Medulla oblongata (tissue), 1 donor: Measurements from ENCODE around the gene MRPL3.
"Not testable (repeated sequence)": the region's sequence is repeated elsewhere in the genome, so short reads cannot be mapped to it uniquely, and the experiment has no call there.

Source experiments
- DNase-seq: peaks from one replicate; pipeline ENCODE4 v3.0.0-alpha.2; 2015; ENCODE audit errors: extremely low spot score

The MRPL3 gene

DNA sequence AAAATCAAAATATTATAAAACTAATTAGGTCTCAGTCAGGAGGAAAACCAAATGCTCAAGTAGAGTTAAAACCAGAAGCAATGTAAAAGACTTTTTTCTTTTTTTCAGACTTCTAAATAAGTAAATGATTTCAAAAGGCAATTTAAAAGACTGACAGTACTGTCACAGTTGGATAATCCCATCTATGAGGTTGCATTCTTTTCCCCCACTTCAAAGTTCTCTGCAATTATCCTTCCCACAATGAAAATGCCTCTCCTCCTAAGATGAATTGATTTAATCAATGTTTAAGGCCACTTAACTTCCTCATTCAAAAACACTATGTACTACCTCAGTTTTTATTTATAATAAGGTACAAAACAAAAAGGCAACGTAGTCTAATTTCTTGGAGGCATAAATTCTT lies 8.1 kb downstream of the MRPL3 start:
- no peak for DNase-seq

DNA sequence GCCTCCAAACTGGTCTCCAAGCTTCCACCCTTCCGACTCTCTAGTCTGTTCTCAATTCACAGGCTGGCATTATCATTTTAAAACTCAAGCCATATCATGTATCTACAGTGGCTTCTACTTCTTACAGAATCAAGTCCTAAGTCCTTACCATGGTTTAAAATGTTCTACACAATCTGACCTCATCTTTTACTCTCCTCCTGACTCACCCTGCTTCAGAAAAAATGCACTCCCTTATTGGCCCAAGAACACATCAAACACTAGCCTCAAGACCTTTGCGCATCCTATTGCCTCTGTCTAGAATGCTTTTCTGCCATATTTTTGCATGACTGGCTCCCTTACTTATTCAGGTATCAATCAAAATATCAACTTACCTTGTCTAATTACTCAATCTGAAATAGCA lies 11.0 kb downstream of the MRPL3 start:
- DNase-seq: no peak

DNA sequence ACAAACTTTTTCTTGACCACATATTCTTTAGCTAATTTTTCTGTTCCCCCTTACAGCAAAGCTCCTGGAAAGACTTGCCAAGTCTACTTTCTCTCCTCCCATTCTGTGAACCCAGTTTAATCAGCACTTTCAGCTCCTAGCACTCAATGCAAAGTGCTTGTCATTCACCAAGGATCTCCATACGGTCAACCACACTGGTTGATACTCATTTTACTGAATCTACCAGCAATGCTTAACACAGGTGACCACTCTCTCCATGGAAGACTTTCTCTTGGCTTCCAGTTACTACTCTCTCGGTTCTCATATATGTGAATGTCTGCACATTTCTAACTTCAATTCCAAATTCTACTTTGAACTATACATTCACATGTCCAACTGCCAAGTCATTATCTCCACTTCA lies 11.7 kb downstream of the MRPL3 start:
- no peak for DNase-seq

DNA sequence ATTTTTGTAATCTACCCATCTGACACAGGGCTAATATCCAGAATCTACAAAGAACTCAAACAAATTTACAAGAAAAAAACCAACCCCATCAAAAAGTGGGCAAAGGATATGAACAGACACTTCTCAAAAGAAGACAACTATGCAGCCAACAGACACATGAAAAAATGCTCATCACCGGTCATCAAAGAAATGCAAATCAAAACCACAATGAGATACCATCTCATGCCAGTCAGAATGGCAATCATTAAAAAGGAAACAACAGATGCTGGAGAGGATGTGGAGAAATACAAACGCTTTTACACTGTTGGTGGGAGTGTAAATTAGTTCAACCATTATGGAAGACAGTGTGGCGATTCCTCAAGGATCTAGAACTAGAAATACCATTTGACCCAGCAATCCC lies 16.2 kb downstream of the MRPL3 start:
- DNase-seq: not testable (repeated sequence)

DNA sequence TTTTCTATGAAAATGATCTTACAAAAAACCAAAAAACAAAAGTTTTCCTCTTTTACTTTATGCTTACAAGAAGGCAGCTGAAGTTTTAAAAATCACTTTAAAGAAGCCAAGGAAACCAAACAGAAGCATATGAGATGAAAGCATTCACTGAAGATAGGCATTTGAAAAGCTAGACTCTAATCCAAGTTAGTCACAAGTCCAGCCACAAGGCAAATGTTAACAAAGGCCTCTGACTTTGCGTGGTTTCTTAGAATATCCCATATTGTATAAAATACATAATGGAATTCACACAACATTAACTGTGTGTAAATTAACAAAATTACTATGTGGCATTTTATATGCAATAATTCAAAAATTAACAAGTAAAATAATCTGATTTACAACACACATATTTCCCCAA lies 17.7 kb downstream of the MRPL3 start:
- peak; percentile 27 for DNase-seq

DNA sequence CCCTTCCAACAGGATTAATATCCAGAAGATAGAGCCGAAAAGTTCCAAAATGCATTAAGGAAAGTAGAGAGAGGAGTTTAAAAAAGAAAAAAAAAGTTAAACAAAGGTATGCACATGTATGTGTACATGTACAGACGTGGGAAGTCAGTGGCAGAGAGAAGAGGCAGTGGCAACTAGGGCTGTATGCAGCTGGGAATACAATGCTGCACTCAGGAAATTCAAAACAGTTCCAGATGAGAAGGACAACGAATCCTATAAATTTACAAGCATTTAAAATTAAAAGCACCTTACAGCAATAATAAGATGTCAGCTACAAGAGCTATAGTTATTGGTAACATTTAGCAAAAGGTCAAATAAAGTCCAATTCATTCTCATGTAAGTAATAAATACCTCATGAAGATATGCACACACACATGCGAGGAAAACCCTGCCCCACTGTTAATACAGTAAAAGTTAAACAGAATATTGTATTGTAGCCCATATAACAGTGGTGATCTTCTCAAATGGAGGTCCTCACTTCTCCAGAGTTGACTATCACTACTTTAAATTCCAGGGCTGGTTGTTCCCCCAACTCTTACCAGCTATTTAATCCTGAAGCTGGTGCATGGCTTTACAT lies 18.2 kb downstream of the MRPL3 start:
- DNase-seq: no peak

DNA sequence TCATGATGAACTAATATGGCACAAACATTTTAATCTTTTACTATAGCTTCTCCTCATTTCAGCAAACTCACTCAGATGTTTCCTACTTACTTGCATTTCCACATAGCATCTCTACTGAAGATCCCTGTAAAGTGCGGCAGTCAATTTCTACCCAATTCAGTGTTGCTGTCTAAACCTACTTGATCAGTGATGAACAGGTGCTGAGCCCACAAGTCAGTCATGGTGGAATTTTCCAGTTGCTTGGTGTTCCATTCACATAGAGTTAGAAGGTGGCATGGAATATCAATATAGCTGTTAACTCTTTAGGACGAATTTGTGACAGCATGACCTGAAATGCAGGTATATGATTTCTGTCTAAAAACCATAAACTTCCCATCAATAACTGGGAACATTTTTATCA lies 22.7 kb downstream of the MRPL3 start:
- DNase-seq: no peak

DNA sequence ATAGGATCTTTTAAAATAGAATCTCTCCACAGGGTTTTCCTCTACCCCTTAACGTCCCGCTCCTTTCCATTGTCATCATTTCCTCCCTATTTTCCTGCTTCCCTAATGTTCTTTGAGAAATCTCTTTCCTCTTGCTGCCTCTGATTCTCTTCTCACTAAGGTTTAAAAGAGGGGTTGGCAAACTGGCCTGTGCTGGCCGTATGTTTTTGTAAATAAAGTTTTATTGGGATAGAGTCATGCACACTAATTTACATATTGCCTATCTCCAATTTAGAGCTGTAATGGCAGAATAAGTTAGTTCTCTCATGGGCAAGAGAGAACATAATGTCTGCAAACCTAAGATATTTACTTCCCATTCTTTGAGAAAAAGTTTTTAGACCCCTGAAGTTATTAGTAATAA lies 25.0 kb downstream of the MRPL3 start:
- DNase-seq: no peak

DNA sequence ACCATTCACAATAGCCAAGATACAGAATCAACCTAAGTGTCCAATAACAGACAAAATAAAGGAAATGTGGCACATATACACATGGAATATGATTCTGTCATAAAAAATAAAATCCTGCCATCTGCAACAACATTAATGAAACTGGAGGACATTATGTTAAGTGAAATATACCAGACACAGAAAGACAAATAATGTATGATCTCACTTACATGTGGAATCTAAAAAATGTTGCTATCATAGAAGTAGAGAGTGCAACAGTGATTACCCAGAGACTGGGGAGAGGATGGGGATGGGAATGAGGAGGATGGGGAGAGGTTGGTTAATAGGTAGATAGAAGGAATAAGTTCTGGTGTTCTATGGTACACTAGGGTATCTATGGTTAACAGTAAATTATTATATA lies 28.7 kb downstream of the MRPL3 start:
- no peak for DNase-seq

DNA sequence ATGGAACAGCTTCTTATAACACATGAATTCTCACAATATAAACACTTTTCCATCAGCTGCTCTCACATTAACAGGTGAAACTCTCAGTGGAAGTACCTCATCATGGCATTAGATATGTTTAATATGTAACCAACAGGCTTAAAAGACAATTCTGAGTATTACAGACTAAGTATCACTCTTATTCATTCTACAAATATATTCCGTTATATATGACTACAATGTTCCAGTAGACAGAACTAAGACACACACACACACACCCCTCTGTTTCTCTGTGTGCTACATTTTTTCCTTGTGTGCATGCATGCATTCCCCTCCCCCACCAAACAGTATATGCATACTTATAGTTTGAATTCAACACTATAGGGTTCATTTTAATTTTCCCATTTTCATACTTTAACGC lies 32.4 kb downstream of the MRPL3 start:
- no peak for DNase-seq

DNA sequence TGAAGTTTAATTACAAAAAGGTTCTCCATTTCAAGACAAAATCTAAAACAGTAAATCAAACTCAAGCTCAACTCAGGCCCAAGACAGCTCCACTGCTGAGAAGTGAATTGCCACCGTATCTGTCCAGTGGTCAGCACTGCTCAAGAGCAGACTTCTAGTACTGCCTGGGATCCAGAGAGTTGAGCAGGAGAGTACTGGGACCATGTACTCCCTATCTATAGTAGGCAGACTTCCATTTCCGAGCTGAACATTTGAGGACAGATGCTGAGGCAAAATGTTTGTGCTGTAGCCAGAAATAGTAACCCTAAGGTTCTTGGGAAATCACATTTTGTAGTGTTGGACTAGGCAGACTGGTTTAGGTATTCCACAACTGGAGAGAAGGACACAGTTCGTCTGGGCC lies 44.1 kb downstream of the MRPL3 start:
- no peak for DNase-seq

DNA sequence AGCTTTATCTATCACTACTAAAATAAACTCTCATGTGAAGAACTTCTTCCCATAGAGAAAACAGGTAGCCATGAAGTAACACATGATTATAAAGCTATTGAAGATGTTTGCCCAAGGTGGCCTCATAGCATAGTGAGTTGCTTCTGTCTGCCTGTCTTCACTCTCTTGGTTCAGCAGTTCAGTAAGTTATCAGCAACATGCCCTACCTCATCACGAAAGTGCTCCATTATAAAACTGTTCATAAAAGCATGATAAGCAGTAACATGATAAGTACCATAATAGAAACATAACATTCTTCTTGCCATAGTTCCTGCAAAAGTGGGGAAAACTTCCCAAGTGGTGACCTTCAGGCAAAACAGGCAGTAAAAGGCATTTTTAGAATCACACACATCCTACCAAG lies 45.6 kb downstream of the MRPL3 start:
- no peak for DNase-seq

DNA sequence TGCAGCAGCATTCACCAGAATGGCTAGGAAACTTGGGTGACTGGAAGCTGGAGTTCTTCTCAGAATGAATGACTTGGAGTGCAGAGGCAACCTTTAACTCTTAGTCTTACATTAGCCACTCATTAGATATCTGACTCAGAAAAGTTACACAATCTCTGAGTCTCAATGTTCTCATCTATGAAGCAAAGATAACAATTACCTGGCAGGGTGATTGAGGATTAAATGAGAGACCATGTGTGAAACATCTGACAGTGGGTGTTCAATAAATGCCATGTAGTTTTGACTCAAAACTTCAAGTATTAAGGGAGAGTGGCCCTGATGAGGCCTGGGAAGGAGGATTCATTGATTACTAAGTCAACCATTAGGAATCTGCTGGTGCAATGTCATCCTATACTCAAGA lies 48.3 kb downstream of the MRPL3 start:
- no peak for DNase-seq

DNA sequence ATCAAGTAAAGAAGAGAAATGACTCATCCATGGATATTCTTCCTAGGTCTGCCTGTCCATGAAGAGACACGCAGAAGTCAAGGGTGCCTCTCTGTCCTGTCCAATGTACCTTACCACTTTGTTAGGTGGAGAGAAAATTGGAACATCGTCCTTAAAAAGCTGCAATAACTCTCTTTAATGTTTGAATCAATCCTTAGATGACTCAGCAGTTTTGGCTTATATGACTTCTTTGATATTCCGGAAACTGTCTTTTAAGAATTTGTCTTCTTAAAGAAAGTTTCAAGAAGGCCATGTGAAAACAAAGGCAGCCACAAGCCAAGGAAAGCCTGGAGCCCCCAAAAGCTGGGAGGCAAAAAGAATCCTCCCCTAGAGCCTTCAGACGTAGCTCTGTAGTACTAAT lies 49.2 kb downstream of the MRPL3 start:
- DNase-seq: no peak

DNA sequence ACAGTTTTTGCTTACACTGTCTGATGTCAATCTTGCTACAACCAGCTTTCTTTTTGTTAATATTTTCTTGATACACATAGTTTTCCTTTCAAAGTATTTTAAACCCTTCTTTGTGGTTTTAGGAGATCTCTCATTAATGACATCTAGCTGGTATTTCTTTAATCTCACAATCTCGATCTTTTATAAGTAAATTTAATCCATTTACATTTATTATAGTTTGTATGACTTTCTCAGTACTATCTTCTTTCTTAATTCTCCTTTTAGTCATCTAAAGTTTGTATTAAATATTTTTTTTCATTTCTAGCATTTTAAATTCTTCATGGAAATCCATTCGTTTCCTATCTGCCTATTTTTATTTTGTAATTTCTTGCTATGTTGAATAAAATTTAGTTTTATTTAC lies 55.4 kb downstream of the MRPL3 start:
- no peak for DNase-seq

DNA sequence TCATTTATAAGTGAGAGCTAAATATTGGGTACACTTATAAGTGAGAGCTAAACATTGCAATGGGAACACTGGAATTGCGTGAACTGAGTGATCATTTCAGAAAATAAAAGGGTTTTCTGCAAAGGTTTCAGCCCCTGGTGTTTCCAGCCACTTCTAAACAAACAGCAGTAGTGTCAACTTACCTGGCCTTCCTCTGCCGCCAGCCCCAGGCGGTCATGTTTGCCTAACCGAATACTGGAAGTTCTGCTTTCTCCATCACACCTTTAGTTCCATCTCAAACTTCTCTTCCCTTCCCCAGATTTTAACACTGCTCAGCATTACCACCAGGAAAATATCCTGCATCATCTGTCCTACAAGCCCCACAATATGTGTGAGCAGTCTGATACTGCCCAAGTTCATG lies 58.6 kb downstream of the MRPL3 start:
- no peak for DNase-seq

DNA sequence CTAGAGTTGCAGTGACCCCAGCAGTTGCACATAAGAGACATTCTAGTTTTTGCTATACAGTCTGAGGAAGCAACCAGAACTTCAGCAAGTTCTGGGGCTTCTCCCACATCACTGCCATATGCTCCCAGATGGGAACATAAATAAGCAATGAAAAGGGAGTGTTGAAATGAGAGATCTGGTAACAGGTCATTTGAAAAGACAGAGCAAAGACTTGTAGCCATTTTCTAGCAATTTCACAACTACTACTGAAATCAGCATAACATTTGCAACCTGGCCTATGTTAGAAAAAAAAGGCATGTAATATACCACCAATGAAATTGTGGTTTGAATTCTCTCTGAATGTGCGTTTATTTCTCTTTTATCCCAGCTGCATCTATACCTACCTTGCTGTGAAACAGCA lies 63.7 kb downstream of the MRPL3 start:
- no peak for DNase-seq

DNA sequence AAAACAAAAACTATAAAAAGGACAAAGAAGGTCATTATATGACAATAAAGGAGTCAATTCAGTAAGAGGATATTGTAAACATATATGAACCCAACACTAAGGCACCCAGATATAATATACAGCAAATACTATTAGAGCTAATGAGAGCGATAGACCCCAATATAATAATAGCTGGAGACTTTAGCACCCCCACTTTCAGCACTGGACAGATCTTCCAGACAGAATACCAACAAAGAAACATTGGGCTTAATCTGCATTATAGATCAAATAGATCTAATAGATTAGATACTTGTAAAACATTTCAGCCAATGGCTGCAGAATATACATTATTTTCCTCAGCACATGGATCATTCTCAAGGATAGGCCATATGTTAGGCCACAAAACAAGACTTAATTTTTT lies 67.8 kb downstream of the MRPL3 start:
- no peak for DNase-seq

DNA sequence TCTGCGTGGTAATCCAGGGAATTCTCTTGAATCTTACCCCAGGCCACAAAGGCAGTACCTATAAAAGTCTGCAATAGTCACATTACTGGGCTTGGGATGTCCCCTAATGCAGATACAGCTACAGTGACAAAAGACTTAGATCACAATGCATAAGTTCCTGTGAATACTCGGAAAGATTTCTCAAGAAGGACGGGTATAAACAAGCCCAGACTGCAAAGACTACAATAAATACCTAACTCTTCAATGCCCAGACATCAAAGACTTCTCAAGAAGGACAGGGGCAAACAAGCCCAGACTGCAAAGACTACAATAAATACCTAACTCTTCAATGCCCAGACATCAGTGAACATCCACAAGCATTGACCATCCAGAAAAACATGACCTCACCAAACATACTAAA lies 70.3 kb downstream of the MRPL3 start:
- DNase-seq: no peak

DNA sequence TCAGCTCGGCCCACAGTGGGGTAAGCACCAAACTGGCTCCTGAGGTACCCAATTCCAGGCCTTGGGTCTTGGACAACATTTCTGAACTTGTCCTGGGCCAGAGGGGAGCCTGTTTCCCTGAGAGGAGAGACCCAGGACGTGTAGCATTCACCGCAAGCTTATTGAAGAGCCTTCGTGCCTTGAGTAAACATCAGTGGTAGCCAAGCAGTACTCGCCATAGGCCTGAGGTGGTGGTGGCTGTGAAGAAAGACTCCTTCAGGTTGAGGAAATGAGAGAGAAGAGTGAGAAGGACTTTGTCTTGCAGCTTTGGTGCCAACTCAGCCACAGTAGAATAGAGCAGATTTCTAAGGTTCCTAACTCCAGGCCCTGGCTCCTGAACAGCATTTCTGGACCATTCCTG lies 71.0 kb downstream of the MRPL3 start:
- DNase-seq: no peak

DNA sequence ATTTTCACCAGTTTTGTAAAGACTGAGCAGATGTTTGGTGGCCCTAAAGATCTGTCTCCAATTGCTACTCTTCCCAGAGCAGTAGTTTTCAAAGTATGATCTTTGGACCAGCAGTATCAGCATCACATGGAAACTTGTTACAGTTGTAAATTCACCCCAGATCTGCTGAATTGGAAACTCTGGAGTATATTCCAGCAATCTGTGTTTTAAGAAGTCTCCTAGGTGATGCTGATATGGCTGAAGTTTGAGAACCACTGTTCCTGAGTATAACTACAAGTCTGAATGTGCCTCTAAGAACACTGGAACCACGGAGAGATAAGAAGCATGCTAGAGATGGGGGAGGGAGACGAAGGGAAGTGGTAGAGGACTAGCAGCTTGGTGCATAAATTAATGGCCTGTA lies 75.5 kb downstream of the MRPL3 start:
- no peak for DNase-seq

DNA sequence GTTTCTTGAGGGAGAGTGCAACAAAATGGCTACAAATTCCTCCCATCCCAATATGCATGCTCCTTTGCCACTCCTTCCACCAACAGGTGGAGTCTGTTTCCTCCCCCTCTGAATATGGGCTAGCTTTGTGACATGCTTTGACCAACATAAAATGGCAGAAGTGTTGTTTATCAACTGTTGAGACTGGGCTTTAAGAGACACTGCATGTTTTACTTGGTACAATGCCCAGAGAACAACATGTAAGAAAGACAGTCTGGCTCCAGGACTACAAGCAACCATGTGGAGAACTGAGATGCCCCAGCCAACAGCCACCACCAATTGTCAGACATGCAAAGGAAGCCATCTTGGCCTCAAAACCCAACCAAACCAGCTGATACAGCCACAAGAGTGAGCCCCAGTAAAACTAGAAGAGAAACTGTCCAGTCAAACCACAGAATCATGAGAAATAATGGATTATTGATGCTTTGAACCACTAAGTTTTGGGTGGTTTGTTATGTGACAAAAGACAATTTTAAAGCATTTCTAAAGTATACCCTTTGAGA lies 80.7 kb downstream of the MRPL3 start:
- DNase-seq: no peak

DNA sequence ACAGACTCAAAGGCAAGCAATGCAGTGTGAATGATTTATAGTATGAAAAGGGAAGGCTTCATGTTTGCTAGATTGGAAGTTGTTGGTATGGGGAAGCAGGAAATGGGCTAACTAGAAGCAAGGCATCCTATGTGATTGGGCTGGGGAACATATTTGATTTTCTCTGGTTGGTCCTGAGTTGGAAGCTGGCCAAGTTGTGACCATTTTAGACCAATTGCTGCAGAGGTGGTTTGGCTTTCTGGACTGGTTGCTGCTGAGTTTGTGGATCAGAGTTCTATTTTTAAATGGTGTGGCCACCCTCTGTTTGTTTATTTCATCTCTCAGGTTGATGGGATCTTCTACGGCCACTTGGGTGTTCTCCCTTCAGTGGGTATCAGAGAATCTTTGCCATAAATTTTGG lies 81.5 kb downstream of the MRPL3 start:
- no peak for DNase-seq

DNA sequence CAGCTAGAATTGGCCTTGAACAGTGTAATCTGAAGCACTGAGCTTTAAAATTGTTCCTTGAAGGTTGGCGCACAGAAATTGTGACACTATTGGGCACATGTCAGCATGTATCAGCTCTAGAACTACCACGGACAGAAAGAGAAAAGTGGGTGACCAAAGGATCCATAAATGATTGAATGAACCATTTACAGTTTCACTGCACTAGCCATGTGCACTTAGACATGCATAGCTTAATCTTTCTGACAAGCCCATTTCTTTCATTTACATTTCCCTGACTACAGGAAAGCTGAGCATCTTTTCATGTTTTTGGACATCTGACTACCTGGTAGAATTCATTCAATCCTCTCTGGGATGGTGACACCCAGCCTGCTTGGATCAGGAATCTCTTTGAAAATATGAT lies 85.0 kb downstream of the MRPL3 start:
- no peak for DNase-seq
